GM03348 (cell line): ENCODE results near the gene AOC1.

Experiments
- DNase-seq: peaks from one replicate; pipeline ENCODE4 v3.0.0; 2012; ENCODE audit warnings: low spot score

AOC1 gene

DNA sequence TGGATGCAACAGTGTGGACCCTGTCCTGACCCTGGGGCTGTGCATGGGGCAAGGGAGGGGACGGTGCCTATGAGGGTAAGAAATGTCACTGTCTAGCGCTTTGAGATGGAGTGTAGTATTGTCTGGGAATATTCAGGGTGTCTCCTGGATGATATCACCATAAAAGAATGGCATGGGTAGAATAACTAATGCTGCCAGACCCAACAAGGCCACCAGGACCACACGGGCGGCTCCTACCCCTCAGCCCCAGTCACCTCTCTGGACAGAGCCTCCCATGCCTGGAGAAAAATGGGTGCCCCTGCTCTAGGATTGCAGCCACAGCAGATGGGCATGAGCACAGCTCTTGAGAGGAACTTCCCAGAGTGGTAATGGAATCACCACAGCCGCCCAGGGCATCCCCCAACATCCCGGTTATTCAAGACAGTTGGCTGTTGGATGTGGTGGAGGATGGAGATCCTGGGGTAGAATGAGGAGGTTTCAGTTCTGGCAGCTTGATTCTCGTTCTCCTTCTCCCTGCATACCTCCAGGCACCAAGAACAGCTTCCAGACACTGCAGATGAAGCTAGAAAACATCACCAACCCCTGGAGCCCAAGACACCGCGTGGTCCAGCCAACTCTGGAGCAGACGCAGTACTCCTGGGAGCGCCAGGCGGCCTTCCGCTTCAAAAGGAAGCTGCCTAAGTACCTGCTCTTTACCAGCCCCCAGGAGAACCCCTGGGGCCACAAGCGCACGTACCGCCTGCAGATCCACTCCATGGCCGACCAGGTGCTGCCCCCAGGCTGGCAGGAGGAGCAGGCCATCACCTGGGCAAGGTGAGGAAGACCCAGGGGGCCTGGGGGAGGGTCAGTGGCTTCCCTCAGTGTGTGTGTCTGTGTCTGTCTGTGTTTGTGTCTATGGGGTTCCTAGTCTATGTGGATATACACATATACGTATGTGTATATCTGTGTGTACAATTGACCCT is 6.2 kb downstream of the AOC1 start:
- no peak for DNase-seq

DNA sequence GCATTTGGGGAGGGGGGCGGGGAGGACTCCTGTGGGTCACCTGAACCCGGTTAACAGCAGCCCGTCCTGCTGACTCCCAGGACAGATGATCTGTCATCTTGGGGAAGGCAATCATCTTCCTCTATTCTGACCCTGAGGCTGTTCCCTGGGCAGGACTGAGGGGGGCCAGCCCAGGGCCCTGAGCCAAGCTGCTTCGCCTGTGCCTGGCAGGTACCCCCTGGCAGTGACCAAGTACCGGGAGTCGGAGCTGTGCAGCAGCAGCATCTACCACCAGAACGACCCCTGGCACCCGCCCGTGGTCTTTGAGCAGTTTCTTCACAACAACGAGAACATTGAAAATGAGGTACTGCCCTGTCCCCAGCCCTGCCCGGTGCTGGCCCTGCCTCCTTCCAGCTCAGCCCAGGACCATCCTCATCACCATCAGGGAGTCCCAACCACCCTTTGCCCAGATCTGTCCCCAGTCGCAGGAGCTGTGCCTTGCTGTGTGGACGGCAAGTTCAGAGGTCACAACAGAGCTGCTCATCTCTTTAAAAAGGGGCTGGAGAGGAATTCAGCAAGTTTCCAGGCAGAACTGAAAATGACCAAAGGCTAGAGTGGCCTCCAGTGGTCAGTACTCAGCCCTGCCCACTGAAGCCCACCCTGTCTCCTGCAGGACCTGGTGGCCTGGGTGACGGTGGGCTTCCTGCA is 8.1 kb downstream of the AOC1 start:
- DNase-seq, result no peak

DNA sequence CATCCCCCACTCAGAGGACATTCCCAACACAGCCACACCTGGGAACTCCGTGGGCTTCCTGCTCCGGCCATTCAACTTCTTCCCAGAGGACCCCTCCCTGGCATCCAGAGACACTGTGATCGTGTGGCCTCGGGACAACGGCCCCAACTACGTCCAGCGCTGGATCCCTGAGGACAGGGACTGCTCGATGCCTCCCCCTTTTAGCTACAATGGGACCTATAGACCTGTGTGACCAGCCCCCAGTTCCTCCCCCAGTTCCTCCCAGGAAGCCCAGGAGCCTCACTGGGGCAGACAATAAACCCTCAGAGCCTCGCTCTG is 8.6 kb downstream of the AOC1 start:
- DNase-seq, result no peak

DNA sequence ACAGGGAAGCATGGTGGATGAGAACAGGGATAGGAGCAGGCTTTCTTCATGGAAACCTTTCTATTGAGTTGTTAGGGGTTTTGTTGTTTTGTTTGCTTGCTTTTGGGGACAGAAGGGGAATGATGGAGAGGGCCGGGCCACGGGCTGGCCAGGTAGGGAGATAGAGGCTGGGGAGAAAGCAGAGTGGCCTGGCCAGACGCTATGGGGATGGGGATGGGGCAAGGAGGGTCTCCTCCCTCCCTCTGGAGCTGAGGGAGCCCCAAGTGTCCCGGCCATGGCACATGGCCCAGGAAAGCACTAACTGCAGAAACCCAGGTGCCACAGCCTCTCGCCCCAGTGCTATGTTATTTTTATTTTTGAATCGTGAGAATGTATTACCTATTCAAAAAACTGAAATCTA is 10.0 kb downstream of the AOC1 start:
- no peak for DNase-seq

DNA sequence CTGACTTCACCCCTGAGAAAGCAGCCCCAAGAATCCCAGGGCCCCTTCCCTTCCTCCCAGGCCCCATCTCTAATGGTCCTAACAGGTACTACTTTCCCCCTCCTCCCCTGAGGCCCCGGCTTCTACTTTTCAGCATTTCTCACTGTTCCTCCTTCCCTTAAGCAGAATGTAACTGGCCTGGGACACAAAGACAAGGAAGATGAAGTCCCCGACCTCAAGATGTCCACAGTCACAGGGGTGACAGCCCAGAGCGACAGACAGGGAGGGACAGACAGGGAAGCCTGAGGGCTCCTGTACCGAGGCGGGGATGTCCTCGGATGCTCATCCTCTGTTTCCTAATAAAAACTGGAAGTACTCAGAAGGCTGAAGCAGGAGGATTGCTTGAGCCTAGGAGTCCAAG is 11.6 kb downstream of the AOC1 start:
- DNase-seq, result peak; percentile 0

DNA sequence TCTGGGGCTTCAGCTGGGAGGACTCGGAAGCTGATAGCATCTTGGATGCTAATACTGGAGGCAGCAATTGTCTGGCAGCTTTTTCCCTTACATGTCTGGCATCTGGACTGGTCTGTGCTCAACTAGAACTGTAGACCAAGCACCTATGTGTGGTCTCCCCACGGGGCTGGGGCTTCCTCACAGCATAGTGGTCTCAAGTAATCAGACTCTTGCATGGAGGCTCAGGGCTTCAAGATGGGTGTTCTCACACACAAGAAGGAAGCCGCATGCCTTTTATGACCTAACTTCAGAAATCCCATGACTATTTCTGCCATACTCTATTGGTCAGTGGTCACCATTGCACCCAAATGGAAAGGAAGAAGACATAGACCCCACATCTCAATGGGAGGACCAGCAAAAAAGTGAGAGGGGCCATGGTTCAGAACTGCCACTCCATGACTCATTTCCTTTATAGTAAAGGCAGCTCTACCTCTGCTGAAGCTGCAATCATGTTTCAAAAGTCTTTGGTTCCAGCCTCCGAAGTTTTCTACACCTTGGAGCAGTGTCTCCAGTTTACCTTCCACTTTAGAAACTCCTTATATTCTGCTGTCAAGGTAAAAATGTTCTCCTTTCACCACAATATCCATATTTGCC is 14.7 kb downstream of the AOC1 start:
- no peak for DNase-seq

DNA sequence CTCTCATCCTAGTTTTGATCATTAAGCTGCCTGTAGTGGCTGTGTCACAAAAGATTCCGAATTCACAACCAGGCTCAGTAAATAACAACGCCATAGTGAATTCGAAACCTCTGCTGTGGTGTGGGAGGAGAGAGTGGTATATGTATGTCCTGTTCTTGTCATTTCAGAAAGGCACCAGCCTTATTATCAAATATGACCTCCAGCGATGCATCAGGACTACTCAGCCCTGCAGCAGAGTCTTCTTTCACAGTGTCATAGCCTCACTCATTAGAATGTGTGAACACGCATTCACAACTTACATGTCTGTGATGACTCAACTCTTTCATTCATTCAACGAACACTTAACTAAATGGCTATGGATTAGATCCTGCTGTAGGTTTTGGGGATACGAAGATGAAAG is 15.3 kb downstream of the AOC1 start:
- no peak for DNase-seq

DNA sequence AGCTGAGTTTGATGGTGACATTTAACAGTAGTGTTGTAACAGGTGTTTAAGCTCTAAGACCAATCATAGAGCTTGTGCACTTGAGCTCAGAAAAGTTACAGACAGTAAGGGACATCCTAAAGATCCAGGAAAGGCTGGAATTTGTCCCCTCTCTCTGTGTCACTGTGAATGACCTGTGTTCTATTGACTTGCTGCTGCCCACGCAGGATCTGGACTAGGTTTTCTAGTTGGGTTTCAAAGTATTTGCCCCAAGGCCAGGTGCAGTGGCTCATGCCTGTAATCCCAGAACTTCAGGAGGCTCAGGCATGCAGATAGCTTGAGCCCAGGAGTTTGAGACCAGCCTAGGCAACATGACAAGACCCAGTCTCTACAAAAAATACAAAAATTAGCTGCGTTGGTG is 17.1 kb downstream of the AOC1 start:
- DNase-seq, result no peak

DNA sequence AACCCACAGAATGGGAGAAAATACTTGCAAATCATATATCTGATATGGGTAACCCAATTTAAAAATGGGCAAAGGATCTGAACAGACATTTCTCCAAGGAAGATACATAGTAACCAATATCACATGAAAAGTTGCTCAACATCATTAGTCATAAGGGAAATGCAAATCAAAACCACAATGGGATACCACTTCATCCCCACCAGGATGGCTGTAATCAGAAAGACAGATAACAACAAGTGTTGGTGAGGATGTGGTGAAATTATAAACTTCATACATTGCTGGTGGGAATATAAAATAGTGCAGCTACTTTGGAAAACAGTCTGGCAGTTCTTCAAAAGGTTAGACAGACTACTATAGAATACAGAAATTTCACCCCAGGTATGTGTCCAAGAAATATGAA is 19.3 kb downstream of the AOC1 start:
- DNase-seq, result no peak

DNA sequence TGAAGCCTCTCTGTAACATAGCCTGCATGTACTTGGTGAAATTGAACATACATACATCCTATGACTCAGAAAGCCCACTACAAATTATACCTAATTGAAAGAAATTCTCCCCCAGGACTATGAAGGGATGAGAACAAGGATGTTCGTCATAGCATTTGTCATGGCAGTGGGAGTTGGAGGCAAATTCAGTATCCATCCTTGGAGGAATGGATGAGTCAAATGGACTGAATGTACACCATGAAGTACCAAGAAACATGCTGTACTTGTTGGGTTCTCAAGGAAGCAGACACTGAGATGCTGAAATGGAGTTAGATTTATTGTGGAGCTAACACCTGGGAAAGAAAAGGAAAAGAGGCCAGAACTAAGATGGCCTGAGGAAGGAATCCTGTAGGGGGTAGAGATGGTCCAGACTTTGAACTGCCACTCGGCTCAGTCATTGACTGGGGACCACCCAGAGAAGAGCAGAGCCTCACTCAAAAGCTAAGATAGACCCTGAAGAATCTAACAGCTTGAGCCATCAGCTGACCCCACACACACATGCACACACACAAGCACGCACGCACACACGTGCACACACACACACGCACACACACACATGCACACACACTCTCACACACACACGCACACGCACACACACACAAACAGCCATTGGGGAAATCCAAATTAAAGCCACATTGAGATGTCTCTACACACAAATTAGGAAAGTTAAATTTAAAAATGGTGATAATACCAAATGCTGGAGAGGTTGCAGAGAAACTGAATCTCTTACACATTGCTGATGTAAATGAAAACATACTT is 22.3 kb downstream of the AOC1 start:
- no peak for DNase-seq

DNA sequence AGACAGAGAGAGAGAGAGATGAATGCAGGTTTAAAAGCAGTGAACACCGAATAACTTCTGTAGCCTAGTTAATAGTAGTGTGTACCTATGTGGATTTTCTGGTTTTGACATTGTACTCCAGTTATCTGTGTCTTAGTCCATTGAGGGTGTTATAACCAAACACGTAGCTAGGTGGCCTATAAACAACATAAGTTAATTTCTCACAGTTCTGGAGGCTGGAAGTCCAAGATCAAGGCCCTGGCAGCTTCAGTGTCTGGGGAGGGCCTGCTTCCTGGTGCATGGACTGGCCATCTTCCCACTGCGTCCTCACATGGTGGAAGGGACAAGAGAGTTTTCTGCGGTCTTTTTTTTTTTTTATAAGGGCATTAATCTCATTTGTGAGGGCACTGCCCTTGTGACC is 23.5 kb downstream of the AOC1 start:
- no peak for DNase-seq

DNA sequence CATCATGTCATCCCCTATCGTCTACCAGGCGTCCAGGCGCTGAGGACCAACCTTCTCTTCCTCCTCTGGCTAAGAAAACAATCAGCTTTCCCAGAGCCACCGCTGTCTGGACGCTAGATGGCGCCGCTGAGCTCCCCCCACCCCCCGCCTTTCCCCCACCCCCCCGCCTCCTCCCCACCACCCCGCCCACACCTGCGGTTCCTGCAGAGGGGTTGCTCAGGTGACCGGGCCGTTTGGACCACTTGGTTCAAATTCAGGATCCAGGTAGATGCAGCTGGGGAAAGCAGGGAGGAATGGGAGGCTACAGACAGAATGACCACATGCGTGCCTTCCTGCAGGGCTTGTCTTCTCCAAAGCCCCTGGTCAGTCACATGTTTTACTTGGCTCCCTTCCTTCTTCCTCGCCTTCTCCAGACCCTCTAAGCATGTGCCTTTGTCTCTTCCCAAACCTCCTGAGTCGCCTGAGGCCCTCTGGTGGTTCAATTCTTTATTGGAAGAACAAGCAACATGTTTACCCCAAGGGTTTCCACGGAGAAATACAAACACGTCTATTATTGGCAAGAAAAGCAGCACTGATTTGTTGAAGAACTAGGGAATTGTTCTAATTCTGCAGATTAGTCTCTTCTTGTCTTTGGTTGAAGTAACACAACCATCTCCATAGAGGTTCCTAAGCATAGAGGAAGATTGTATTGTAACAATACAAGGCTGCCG is 24.7 kb downstream of the AOC1 start:
- peak; percentile 65 for DNase-seq

DNA sequence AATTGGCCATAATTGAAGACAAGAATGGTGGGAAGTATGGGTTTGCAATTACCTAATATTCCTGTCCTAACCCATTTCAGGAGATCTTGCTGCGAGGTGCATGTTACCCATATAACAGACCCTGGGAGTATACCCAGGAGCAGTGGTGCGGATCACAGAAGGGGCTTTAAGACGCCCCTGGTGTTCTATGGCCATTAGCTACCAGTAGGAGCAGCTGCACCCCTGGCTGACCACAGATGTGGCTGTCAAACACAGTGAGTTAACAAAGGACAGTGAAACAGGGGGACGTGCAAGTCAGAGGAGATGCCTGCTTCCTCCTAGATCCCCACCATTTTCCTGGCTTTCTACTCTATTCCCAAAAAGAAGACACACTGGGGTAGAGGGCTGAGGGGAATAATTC is 25.2 kb downstream of the AOC1 start:
- DNase-seq, result no peak

DNA sequence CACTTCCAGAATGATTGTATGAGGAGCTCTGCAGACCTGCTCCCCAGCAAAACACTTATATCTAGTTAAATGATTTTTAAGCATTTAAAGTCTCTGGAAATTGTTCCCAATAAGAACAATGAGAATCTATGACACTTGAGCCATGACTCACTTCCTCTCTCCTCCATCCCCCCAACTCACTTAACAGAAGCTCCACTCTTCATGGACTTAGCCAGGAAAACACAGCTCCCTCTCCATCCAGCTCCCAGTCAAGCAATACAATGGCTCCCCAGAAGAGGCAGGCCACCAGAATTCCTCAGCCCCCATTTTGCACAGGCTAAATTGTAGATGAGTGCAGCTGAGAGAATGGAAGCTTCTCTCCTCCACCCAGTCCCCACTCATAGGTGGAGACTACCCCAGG is 27.0 kb downstream of the AOC1 start:
- DNase-seq, result no peak

DNA sequence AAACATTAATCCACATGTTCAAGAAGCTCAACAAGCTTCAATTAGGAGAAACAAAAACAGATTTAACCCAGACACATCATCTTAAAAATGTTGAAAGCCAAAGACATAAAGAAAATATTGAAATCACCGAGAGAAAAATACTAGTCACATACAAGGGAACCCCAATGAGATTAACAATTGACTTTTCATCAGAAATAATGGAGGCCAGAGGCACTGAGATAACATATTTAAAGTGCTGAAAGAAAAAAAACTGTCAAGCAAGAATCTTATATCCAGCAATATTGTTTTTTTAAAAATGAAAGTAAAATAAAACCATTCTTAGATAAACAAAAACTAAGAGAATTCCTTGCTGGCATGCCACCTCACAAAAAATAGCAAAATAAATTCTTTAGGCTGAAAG is 28.9 kb downstream of the AOC1 start:
- DNase-seq, result no peak

DNA sequence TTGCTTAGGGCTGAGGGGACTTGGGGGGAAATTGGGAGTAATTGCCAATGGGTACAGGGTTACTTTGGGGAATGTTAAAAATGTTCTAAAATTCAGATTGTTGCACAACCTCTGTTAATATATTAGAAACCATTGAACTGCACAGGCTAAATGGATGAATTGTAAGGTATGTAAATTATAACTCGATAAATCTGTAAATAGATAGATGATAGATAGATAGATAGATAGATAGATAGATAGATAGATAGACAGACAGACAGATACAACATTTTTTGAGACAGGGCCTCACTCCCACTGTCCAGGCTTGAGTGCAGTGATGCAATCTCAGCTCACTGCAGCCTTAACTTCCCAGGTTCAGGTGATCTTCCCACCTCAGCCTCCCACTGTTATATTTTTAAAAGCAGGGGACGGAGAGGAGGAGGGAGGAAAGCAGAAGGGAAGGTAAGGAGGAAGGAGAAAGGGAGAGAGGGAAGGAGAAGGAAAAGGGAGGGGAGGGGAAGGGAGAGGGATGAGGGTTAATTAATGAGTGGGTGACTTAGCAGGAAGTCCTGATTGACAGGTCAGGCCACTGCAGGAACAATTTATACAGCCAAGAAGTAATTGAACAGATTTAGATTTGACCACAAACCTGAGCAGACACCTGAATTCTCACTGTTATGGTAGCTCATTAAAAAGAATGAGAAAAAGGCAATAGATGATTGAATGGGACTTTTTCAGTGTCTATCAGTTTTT is 38.7 kb downstream of the AOC1 start:
- no peak for DNase-seq

DNA sequence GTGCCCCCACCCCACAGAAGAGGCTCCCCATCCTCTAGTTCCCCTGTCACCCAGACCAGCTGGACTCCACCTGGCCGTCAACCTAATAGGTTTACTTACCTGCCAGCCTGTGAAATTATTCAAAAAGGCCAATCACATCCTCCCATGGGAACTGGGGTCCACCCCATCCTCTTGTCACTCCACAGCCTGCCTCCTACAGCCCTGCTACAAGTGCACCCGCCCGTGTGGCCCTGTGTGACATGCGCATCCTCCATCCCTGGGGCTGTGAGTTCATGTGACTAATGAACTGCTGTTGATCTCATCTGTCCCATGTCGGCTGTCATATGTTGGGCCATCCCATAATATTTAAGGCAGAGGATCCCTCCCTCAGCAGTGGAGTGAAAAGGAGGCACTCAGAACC is 39.4 kb downstream of the AOC1 start:
- DNase-seq, result no peak

DNA sequence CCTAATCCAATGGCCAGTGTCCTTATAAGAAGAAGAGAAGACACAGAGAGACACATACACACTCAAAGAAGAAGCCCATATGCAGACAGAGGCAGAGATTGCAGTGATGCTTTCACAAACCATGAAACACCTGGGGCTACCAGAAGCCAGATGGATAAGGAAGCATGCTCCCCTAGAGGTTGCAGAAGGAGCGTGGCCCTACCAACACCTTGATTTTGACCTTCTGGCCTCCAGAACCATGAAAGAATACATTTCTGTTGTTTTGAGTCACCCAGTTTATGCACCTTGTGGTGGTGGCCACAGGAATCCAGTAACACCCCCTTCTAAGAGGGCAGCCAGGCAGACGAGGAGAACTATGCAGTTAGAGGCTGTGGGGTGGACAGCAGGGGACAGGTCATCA is 43.5 kb downstream of the AOC1 start:
- DNase-seq, result no peak

DNA sequence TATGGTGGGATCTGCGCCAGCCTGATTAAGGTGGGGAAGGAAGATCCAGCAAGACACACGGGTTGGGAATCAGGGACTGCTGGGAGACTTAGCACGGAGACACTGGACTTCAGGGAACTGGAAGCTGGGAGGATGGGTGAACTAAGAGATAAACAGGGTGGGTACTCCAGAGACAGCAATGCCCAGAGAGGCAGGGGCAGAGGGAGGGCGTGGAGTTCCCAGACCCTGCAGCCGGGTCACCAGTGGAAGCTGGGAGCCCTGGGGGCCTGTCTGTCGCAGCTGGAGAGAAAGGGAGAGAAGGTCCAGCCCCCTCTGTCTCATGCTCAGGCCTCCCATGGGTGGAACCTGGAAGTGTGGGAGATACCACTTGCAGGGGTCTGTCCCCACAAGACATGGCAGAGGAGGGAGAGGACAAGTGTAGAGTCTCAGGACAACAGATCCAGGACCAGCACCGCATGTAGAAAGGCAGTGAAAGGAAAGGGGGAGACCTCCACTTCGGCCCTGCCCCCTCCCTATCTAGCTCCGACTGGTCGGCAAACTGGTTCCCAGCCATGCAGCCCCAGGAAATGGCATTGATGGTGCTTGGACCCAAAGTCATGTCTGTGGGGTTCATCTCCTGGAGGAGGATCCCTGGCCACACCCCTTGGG is 44.4 kb downstream of the AOC1 start:
- no peak for DNase-seq
